Astrocyte (in vitro differentiated cells and primary cell): ENCODE measurements around the gene F8.

ENCODE experiments used
- CTCF ChIP-seq: IDR thresholded peaks from 2 replicates; pipeline ENCODE4 v1.5.1; 2011; ENCODE audit warnings: low read depth, mild to moderate bottlenecking, inconsistent platforms, low read length, moderate library complexity; ENCODE audit not compliant: insufficient read depth
- EZH2 ChIP-seq: IDR thresholded peaks from 2 replicates; pipeline ENCODE4 v1.6.1; 2012; ENCODE audit warnings: mild to moderate bottlenecking, low read length, inconsistent platforms; ENCODE audit not compliant: insufficient read depth

- TF ChIP-seq EZH2, result no peak
- no peak for TF ChIP-seq CTCF
These were observed 20.6 kb downstream of the F8 start for GRCh38 chrX:155001873-155002272.
